NCI-H1417 (cell line): ENCODE data around the gene KPTN.
"Not testable (repeated sequence)": the region's sequence is repeated elsewhere in the genome, so short reads cannot be mapped to it uniquely, and the experiment has no call there.

ENCODE experiments used
- DNase-seq, 3 experiments: peaks; one replicate each; lab custom pipeline; 2025; lab: John Stamatoyannopoulos, UW

Gene KPTN

GRCh38 chr19:47491358-47492136 is 7.5 kb upstream of the KPTN start:
- DNase-seq: no peak

- DNase-seq: no peak
Measured at GRCh38 chr19:47490847-47491246, 6.8 kb upstream of the KPTN start.

- DNase-seq: no peak
Measured at GRCh38 chr19:47490031-47490430, 6.0 kb upstream of the KPTN start.

- DNase-seq: no peak
Measured at GRCh38 chr19:47489072-47489914, 5.3 kb upstream of the KPTN start.

GRCh38 chr19:47487551-47488515 is 3.8 kb upstream of the KPTN start:
- no peak for DNase-seq

GRCh38 chr19:47486900-47487299 is 2.9 kb upstream of the KPTN start:
- DNase-seq: no peak

GRCh38 chr19:47486220-47486619 is 2.2 kb upstream of the KPTN start:
- not testable (repeated sequence) for DNase-seq

- no peak for DNase-seq
Measured at GRCh38 chr19:47485210-47485609, 1.2 kb upstream of the KPTN start.

GRCh38 chr19:47483200-47483599 is 819 bp downstream of the KPTN start:
- no peak for DNase-seq

- no peak for DNase-seq
Measured at GRCh38 chr19:47481460-47482052, 2.5 kb downstream of the KPTN start.

GRCh38 chr19:47480658-47481057 is 3.4 kb downstream of the KPTN start:
- DNase-seq: no peak

GRCh38 chr19:47479701-47480503 is 4.1 kb downstream of the KPTN start:
- no peak for DNase-seq

- no peak for DNase-seq
Measured at GRCh38 chr19:47476438-47476972, 7.5 kb downstream of the KPTN start.

GRCh38 chr19:47475465-47475864 is 8.6 kb downstream of the KPTN start:
- DNase-seq: no peak

GRCh38 chr19:47473336-47473735 is 10.7 kb downstream of the KPTN start:
- DNase-seq: no peak

- peak in 2 of 3 experiments; percentile 71 to 78 for DNase-seq
Measured at GRCh38 chr19:47471733-47472457, 12.1 kb downstream of the KPTN start, which contains the start of gene SLC8A2. Gene SLC8A2 (minus strand): TSS chr19:47471893. CDS start chr19:47466403, 5,490 bp downstream.

- no peak for DNase-seq
Measured at GRCh38 chr19:47471381-47471732, 12.7 kb downstream of the KPTN start.

GRCh38 chr19:47470447-47471195 is 13.4 kb downstream of the KPTN start:
- DNase-seq: no peak

GRCh38 chr19:47469719-47470118 is 14.3 kb downstream of the KPTN start:
- DNase-seq: peak in 2 of 3 experiments; percentile 25 to 44
